PC-9 (cell line): ENCODE data around the gene NPBWR2. TPM values are rescaled to one million over a fixed set of nuclear protein-coding genes. Genes with fewer than 3 reads are reported as not detected.

Experiments
- BruUV-seq: library from RNA; stranded (reverse); fragments of 400-500 nt; replicated peaks from 2 replicates; lab custom pipeline; 2021; lab: Mats Ljungman, UMichigan
- CTCF ChIA-PET: fragments of 300-600 bp; sonication (Branson Sonifier 250); formaldehyde crosslinking; loops from one replicate; lab custom pipeline; 2022; ENCODE audit warnings: antibody characterized with exemption; lab: Charles Lee
- POLR2A ChIA-PET: fragments of 300-600 bp; sonication (Branson Sonifier 250); formaldehyde crosslinking; loops from one replicate; lab custom pipeline; 2022; ENCODE audit warnings: antibody characterized with exemption; ENCODE audit not compliant: unreplicated experiment; lab: Charles Lee
- DNase-seq, 2 experiments: peaks; one replicate each; pipeline versions ENCODE4 v3.0.0 to v3.0.0-alpha.2; 2015 to 2022; ENCODE audit warnings: mixed read lengths in 1 of 2
- H2AFZ ChIP-seq: fragments of 200-600 bp; sonication (generic); 2 replicates; pipeline ENCODE4 v1.8.1; 2017; ENCODE audit warnings: antibody characterized with exemption
- H3F3A ChIP-seq: fragments of 200-600 bp; sonication (generic); 2 replicates; pipeline ENCODE4 v1.8.1; 2017; ENCODE audit warnings: antibody characterized with exemption, mild to moderate bottlenecking, low read depth; ENCODE audit not compliant: insufficient read depth
- H3K27ac ChIP-seq: fragments of 200-600 bp; sonication (generic); 2 replicates; pipeline ENCODE4 v1.6.1; 2016; ENCODE audit warnings: mixed run types
- H3K27me3 ChIP-seq: fragments of 200-600 bp; sonication (generic); 2 replicates; pipeline ENCODE4 v1.6.1; 2016; ENCODE audit warnings: low read depth, mixed run types; ENCODE audit not compliant: insufficient read depth
- H3K36me3 ChIP-seq: fragments of 200-600 bp; sonication (generic); 2 replicates; pipeline ENCODE4 v1.6.1; 2016; ENCODE audit warnings: low read depth, mixed run types
- H3K4me1 ChIP-seq: fragments of 200-600 bp; sonication (generic); replicated peaks from 2 replicates; pipeline ENCODE4 v1.6.1; 2016; ENCODE audit warnings: mixed run types; ENCODE audit not compliant: insufficient read depth
- H3K4me2 ChIP-seq: fragments of 200-600 bp; sonication (generic); 2 replicates; pipeline ENCODE4 v1.6.1; 2017; ENCODE audit warnings: mixed run types
- H3K4me3 ChIP-seq: fragments of 200-600 bp; sonication (generic); 2 replicates; pipeline ENCODE4 v1.6.1; 2016; ENCODE audit warnings: mixed run types
- H3K79me2 ChIP-seq: fragments of 200-600 bp; sonication (generic); 2 replicates; pipeline ENCODE4 v1.6.1; 2017; ENCODE audit warnings: low read depth, mixed run types
- H3K9me2 ChIP-seq: fragments of 200-600 bp; sonication (generic); 2 replicates; pipeline ENCODE4 v1.8.1; 2017; ENCODE audit warnings: mild to moderate bottlenecking; ENCODE audit not compliant: insufficient read depth
- H3K9me3 ChIP-seq: fragments of 200-600 bp; sonication (generic); 2 replicates; pipeline ENCODE4 v1.8.1; 2016; ENCODE audit warnings: low read depth; ENCODE audit not compliant: insufficient read depth
- H4K20me1 ChIP-seq: fragments of 200-600 bp; sonication (generic); 2 replicates; pipeline ENCODE4 v1.8.1; 2017; ENCODE audit not compliant: insufficient read depth
- CTCF ChIP-seq: fragments of 200-600 bp; sonication (generic); conservative IDR thresholded peaks from 2 replicates; pipeline ENCODE4 v1.6.1; 2017; ENCODE audit warnings: mixed run types, antibody characterized with exemption, mild to moderate bottlenecking, moderate library complexity
- EZH2 ChIP-seq: fragments of 200-600 bp; sonication (generic); IDR thresholded peaks from 2 replicates; pipeline ENCODE4 v1.8.0; 2017; ENCODE audit warnings: antibody characterized with exemption, low read depth
- intact Hi-C: fragments of 100-400 bp; cut with micrococcal nuclease; formaldehyde crosslinking; loops from one replicate; pipeline ENCODE4 v1.10.0; 2022; ENCODE audit not compliant: unreplicated experiment
- total RNA-seq: library from RNA; stranded (reverse); gene quantifications from 2 replicates; pipeline ENCODE4 v1.2.3, GENCODE V29; 2021

NPBWR2 gene
- total RNA-seq, 1 experiment from 2014 or later: not detected

DNA sequence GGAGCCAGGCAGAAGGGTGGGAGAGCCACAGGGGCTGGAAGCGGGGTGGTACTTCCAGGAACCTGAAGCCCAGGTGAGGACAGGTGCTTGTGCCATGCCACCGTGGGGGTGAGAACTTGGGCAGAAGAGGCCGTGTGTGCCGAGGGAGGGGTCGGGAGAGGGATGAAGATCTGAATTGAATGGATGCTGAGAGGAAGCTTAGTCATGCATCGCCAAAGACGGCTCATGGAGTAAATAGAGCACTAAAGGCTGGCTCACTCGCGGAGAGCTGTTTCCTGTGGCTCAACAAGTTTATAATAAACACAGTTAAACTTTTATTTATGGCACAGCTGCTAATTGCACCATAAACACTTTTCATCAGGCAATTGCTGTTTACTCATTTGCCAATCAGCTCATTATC is 35.2 kb upstream of the NPBWR2 start:
- no peak overlapping the region for H2AFZ ChIP-seq
- CTCF ChIA-PET: no interaction called here
- H3K9me2 ChIP-seq: no peaks in the 10 kb centered on the region
- no peaks in the 10 kb centered on the region for H3K4me1 ChIP-seq
- TF ChIP-seq EZH2 (no peak), CTCF (no peak)
- H4K20me1 ChIP-seq: no peaks in the 10 kb centered on the region
- no TSS peak for BruUV-seq
- no peaks in the 10 kb centered on the region for H3K79me2 ChIP-seq
- intact Hi-C loops: no loop called here
- no peak for DNase-seq
- POLR2A ChIA-PET: no interaction called here
- no peak overlapping the region for H3K27ac ChIP-seq
- H3K4me2 ChIP-seq: no peak overlapping the region
- H3K4me3 ChIP-seq: no peak overlapping the region
- peaks cover 60% of the 10 kb centered on the region for H3K27me3 ChIP-seq
- H3K9me3 ChIP-seq: peaks cover 22% of the 10 kb centered on the region
- H3K36me3 ChIP-seq: no peaks in the 10 kb centered on the region
- H3F3A ChIP-seq: peaks cover 6% of the 10 kb centered on the region; the same call in 1 of the 2 replicates

DNA sequence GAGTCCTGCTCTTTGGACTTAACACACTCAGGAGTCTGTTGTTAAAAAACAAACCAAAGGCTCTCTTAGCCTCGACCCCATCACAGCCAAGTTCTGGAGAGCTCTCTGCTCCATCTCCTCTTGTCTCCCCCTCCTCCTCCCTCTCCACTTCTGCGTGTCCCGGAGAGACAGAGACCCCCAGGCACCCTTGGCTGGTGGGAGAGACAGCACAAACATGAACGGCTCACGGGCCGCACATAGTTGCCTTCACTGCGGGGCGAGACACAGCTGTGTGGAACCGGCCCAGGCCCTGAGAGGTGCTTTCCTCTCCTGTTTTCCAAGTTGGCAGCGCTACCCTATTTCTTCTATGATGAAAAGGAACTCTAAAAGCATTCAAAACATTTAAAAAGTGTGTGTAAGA is 33.6 kb upstream of the NPBWR2 start:
- no peak for DNase-seq
- peaks cover 43% of the 10 kb centered on the region for H3K27me3 ChIP-seq
- H3K4me1 ChIP-seq: no peaks in the 10 kb centered on the region
- H4K20me1 ChIP-seq: no peaks in the 10 kb centered on the region
- CTCF ChIA-PET: no interaction called here
- H2AFZ ChIP-seq: no peak overlapping the region
- peaks cover 6% of the 10 kb centered on the region; the same call in 1 of the 2 replicates for H3F3A ChIP-seq
- TF ChIP-seq EZH2 (no peak), CTCF (no peak)
- H3K79me2 ChIP-seq: no peaks in the 10 kb centered on the region
- H3K4me2 ChIP-seq: no peak overlapping the region
- no peak overlapping the region for H3K4me3 ChIP-seq
- intact Hi-C loops: no loop called here
- POLR2A ChIA-PET: no interaction called here
- no peak overlapping the region for H3K27ac ChIP-seq
- no peaks in the 10 kb centered on the region for H3K36me3 ChIP-seq
- no peaks in the 10 kb centered on the region for H3K9me2 ChIP-seq
- peaks cover 21% of the 10 kb centered on the region for H3K9me3 ChIP-seq
- BruUV-seq: no TSS peak

DNA sequence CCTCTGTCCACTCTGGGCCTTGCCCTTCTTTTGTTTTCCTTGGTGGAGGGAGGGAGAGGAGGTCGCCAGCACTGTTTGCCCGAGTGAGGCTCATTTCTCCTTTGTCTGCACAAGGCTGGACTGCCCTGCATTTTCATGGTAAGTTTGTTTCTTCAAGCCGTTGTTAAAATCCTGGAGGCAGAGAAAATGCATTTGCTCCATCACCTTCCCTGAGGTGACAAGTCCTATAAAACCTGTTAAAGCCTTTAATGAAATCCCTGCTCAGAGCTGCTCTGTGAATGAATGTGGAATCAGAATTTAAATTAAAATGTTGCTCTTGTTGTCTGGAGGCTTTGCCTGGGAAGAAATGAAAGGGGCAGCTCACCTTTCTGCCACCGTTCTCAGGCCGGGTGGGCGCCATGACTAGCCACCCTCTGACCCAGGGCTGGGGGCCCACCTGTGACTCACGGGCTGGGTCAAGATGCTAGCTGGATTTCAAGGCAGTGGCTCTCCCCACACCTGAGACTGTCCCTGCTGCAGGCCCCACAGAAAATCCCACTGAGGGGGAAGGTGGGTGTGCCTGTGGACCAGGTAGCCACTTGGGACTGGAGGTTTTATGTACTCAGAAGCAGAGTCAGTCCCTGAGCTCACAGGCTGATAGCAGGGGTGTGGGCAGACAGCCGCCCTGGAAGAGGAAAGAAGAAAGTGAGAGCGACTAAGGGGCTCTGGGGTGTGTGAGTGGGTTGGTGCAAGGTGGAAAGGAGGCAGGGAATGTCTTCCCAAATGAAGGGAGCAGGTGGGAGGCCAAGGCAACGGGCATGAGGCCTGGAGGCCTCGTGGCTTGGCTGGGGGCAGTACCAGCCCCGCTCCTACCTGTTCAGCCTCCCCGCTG is 32.9 kb upstream of the NPBWR2 start:
- CTCF ChIA-PET: no interaction called here
- H3K27me3 ChIP-seq: peaks cover 39% of the 10 kb centered on the region
- POLR2A ChIA-PET: no interaction called here
- no peak overlapping the region for H3K4me2 ChIP-seq
- intact Hi-C loops: no loop called here
- no peaks in the 10 kb centered on the region for H3K36me3 ChIP-seq
- H3K4me3 ChIP-seq: no peak overlapping the region
- no peaks in the 10 kb centered on the region for H4K20me1 ChIP-seq
- no peaks in the 10 kb centered on the region for H3K9me2 ChIP-seq
- no peak for DNase-seq
- no peak overlapping the region for H2AFZ ChIP-seq
- no peaks in the 10 kb centered on the region for H3K79me2 ChIP-seq
- no peaks in the 10 kb centered on the region for H3K4me1 ChIP-seq
- peaks cover 16% of the 10 kb centered on the region for H3K9me3 ChIP-seq
- no TSS peak for BruUV-seq
- no peak for TF ChIP-seq CTCF
- TF ChIP-seq EZH2: no peak
- peaks cover 6% of the 10 kb centered on the region; the same call in 1 of the 2 replicates for H3F3A ChIP-seq
- no peak overlapping the region for H3K27ac ChIP-seq
